HG03196 (cell line): Measurements from ENCODE around the gene DBX2.
"Not testable (repeated sequence)": the region's sequence is repeated elsewhere in the genome, so short reads cannot be mapped to it uniquely, and the experiment has no call there.

Experiments
- ATAC-seq: cut with Tn5 transposase; IDR thresholded peaks from one replicate; pipeline ENCODE4 v1.9.1; 2021; ENCODE audit not compliant: unreplicated experiment

The DBX2 gene

DNA sequence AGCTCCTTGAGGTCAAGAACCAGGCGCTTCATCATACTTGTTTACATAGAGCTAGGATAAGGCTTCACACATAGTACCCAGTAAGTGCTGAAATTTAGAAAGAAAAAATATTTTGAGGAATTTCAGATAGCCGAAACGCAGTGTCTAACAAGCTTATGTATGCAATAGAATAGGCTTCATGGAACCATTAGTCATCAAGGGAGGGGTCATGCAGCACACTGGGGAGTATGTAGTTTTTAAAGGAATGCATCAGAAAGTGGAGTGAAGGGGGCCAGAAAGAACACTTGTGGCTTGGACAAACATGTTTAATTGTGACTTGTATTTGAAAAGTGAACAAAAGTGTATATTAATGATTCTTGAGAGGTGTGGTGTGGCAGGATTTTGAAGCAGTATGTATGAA, 38.1 kb downstream of the DBX2 start:
- no peak for ATAC-seq

DNA sequence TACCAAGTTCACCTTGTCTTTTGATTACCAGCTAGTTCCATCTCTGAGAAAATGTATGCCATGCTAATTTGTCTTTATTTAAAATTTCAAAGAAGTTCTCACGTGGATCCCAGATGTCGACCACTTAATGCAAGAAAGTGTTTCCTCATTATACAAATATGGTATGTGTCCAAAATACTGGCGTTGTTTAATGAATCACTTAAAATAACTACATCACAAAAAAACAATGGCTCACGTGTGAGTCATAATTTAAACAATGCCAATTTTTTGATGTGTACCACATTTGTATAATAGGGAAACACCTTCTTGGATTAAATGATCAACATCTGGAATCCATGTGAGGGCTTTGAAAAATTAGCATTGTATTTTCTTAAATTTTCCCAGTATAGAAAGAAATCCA, 40.8 kb downstream of the DBX2 start:
- ATAC-seq: no peak

DNA sequence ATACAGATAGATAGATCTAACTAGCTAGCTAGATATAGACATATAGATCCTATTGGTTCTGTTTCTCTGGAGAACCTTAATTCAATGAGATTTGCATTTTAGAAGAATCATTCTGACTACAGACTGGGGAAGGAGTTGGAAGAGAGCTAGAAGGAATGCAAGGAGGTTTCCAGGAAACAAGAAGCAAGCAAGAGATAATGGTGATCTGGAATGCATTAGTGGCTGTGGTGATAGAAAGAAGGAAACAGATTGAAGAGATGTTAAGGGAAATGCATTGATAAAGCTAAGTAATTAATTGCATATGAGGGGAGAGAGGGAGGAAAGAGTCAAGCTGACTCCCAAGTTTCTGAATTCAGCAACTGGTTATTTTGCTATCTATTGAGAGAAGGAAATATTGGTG, 42.7 kb downstream of the DBX2 start:
- no peak for ATAC-seq

DNA sequence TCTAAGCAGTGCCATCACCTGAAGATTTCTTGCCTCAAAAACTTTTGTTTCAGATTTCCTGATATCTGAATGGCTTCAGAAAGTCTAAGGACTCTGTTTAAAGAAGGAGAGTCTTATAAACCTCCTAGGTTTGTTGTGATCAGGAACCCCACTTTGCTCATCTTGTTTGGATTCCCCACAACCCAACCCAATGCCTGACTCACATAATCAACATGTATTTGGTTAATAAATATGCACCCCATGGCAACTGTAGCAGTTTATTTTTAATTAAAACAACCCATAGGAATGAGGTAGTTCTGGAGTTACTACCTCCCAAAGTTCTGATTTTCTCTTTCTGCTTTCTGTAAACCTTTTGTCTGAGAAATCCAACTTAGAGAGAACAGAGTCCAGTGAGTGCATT, 51.5 kb downstream of the DBX2 start:
- no peak for ATAC-seq

DNA sequence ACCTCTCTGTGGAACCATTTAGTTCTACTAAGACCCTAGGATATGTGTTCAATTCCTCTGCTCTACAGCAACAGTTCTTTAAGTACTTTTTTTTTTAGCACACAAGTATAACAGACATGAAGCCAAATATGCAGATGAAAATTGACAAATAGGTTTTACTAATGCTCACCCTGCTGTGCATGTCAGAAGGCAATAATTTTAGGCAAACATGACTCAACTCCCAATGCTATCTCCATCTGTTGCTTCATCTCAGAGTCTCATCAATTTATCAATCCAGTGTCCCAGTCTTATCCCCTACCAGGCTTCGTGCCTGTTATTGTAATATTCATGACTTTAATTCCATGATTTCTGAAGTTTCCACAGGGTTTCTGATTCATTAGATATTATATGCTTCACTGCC, 57.7 kb downstream of the DBX2 start:
- no peak for ATAC-seq

DNA sequence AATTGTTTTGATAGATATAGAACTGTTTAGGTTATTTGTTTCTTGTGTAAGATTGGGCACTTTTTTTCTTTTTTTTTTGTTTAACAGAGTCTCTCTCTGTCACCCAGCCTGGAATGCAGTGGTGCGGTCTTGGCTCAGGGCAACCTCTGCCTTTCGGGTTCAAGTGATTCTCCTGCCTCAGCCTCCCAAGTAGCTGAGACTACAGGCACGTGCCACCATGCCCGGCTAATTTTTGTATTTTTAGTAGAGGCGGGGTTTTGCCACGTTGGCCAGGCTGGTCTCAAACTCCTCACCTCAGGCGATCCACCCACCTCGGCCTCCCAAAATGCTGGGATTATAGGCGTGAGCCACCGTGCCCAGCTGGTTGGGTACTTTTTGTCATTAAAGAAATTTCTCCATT, 66.0 kb downstream of the DBX2 start:
- ATAC-seq: not testable (repeated sequence)

DNA sequence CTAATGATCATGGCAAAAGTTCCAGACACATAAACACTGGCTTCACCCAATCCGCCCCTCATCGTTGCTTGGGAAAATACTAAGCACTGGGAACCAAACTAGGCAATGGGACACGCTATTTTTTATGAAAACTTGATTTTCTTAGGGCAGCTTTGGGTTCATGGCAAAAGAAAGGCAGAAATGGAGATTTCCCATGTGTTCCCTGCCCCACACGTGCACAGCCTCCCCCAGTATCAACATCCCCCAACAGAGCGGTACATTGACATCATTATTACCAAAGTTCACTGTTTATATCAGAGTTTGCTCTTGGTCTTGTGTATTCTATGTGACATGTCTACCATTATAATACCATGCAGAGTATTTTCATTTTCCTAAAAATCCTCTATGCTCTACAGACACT, 71.0 kb downstream of the DBX2 start:
- no peak for ATAC-seq

DNA sequence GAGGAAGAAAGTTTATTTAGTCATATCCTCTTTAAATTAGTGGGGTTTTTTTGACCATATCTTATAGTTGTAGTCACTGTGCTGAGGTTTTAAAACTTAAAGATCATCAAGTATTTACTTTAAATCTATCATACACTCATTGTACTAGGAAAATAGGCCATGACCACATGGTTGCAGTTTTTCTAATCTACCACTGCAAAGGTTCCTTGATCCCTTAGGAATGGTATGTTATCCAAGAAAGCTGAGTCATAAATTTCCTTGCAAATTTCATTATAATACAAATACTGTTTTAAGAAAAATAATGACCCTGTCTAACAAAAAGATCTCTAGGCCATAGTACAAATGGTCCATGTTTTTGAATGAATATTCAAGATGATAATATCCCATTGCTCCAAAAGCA, 74.7 kb downstream of the DBX2 start:
- ATAC-seq: no peak

DNA sequence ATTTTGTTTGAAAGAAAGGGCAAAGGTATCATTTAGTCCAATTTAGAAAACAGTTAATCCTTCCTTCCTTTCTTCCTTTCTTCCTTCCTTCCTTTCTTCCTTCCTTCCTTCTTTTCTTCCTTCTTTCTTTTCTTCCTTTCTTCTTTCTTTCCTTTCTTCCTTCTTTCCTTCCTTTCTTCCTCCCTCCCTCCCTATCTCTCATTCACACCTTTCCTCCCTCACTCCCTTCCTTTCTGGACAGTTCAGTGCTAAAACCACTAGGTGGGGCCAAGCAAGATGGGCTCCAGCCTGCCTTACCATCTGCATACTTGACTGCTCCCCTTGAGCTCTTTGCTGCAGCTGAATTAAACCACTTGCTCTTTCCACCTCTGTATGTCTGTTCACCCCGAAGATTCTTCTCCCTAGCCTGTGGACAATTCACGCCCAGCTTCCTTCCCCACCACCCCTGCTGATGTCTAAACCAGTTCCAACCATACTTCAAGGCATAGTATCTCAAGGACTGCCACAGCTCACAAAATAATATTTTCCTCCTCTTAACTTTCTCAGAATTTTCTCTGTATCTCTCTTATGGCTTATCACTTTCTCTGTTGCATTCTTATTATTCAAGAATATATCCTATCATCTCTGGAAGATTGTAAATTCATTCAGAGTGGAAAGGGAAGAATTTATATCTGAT, 78.0 kb downstream of the DBX2 start:
- ATAC-seq: no peak

DNA sequence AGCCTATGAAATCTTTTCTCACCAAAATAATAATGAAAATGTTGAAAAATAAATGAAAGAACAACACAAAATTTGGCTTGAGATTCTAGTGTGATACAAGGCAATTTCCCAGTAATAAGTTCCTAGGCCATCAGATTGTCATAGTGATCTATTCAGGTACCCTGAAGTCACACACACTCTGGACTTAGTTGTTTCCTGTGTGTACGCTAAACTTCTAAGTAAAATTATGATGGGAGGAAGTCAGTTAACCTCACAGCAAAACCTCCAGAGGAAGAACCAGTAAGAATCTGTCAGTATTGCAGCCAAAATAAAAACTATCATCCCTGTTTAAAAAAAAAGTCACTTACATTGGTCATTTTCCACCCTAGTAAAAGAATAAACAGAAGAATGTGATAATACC, 81.9 kb downstream of the DBX2 start:
- ATAC-seq: no peak
